COLO668 (cell line): ENCODE data around the gene HOXA4.
A peak's percentile ranks its signal among the peaks of the same experiment; 100 is the strongest.

Experiments
- DNase-seq: peaks from one replicate; lab custom pipeline; 2025; ENCODE audit not compliant: unreplicated experiment; lab: John Stamatoyannopoulos, UW

The HOXA4 gene

GRCh38 chr7:27147199-27148030, 16.9 kb upstream of the HOXA4 start, which contains the start of gene HOXA6:
HOXA6 (minus strand) TSS chr7:27147774; CDS start chr7:27147749, 25 bp downstream.
- DNase-seq: peak; percentile 82

- DNase-seq: no peak
These were observed 16.1 kb upstream of the HOXA4 start for GRCh38 chr7:27146491-27147198.

- no peak for DNase-seq
These were observed 15.4 kb upstream of the HOXA4 start for GRCh38 chr7:27145914-27146412.

GRCh38 chr7:27145165-27145913, 14.8 kb upstream of the HOXA4 start:
- no peak for DNase-seq

GRCh38 chr7:27144781-27145164, 14.2 kb upstream of the HOXA4 start:
- DNase-seq: no peak

GRCh38 chr7:27143950-27144780, 13.6 kb upstream of the HOXA4 start:
- DNase-seq: no peak

GRCh38 chr7:27143023-27143949, 12.7 kb upstream of the HOXA4 start, which contains the start of gene HOXA5:
HOXA5 (minus strand) TSS chr7:27143681; CDS start chr7:27143607, 74 bp downstream.
- peak; percentile 72 for DNase-seq

GRCh38 chr7:27142580-27143022, 12.0 kb upstream of the HOXA4 start:
- DNase-seq: no peak

- DNase-seq: no peak
These were observed 11.5 kb upstream of the HOXA4 start for GRCh38 chr7:27141923-27142579.

GRCh38 chr7:27141137-27141922, 10.8 kb upstream of the HOXA4 start:
- DNase-seq: no peak

- no peak for DNase-seq
These were observed 9.7 kb upstream of the HOXA4 start for GRCh38 chr7:27140126-27140857.

- DNase-seq: no peak
These were observed 9.0 kb upstream of the HOXA4 start for GRCh38 chr7:27139334-27140125.

GRCh38 chr7:27138985-27139333, 8.4 kb upstream of the HOXA4 start:
- DNase-seq: no peak

GRCh38 chr7:27138472-27138871, 7.9 kb upstream of the HOXA4 start:
- no peak for DNase-seq

- no peak for DNase-seq
These were observed 7.2 kb upstream of the HOXA4 start for GRCh38 chr7:27137640-27138315.

- no peak for DNase-seq
These were observed 3.8 kb upstream of the HOXA4 start for GRCh38 chr7:27134392-27134791.
